DOHH2 (cell line): ENCODE data around the gene SAMD7.

ENCODE experiments used
- CTCF ChIP-seq: fragments of 200-600 bp; sonication (generic); IDR thresholded peaks from one replicate; pipeline ENCODE4 v1.5.1; 2014; ENCODE audit warnings: antibody characterized with exemption, mild to moderate bottlenecking, low read depth, low read length; ENCODE audit not compliant: poor library complexity, severe bottlenecking
- EZH2phosphoT487 ChIP-seq: fragments of 200-600 bp; sonication (generic); IDR thresholded peaks from 2 replicates; pipeline ENCODE4 v1.6.1; 2017; ENCODE audit warnings: borderline replicate concordance, mild to moderate bottlenecking, antibody characterized with exemption, low read length, moderate library complexity, mixed read lengths

- TF ChIP-seq CTCF (no peak), EZH2phosphoT487 (no peak)
Observed at GRCh38 chr3:169971522-169971921, 60.1 kb downstream of the SAMD7 start.
